Lung (tissue), 12 donors: ENCODE data around the gene PCDHB13. TPM values are rescaled to one million over a fixed set of nuclear protein-coding genes. Genes with fewer than 3 reads are reported as not detected.
A peak's percentile ranks its signal among the peaks of the same experiment; 100 is the strongest.
"Not testable (repeated sequence)": the region's sequence is repeated elsewhere in the genome, so short reads cannot be mapped to it uniquely, and the experiment has no call there.

ENCODE experiments used
- ATAC-seq: fragments of 200-7000 bp; cut with Tn5 transposase; one replicate; pipeline ENCODE4 v1.9.1; 2020; ENCODE audit warnings: moderate number of reproducible peaks; ENCODE audit not compliant: insufficient read depth, low FRiP score
- DNase-seq, 3 donors: peaks; one replicate each; pipeline ENCODE4 v3.0.0-alpha.2; 2013 to 2017
- H3K27ac ChIP-seq, 2 donors: one replicate each; pipeline ENCODE4 v1.5.1; 2013; ENCODE audit warnings: mild to moderate bottlenecking in 2 of 2, moderate library complexity in 2 of 2, control low read depth in 1 of 2, inconsistent platforms in 1 of 2, low read depth in 1 of 2, low read length in 1 of 2
- H3K27me3 ChIP-seq, 3 donors: one replicate each; pipeline ENCODE4 v1.5.1; 2013; ENCODE audit warnings: low read length in 2 of 3; ENCODE audit not compliant: control insufficient read depth in 3 of 3, insufficient read depth in 3 of 3
- H3K36me3 ChIP-seq, 4 donors: one replicate each; pipeline ENCODE4 v1.5.1; 2013; ENCODE audit warnings: low read length in 4 of 4, mild to moderate bottlenecking in 1 of 4, moderate library complexity in 1 of 4; ENCODE audit not compliant: control insufficient read depth in 4 of 4, insufficient read depth in 4 of 4
- H3K4me1 ChIP-seq, 5 donors: one replicate each; pipeline ENCODE4 v1.5.1; 2013; ENCODE audit warnings: low read length in 5 of 5, mild to moderate bottlenecking in 2 of 5, moderate library complexity in 1 of 5; ENCODE audit not compliant: control insufficient read depth in 5 of 5, insufficient read depth in 5 of 5
- H3K4me3 ChIP-seq: one replicate; pipeline ENCODE4 v1.5.1; 2013; ENCODE audit warnings: mild to moderate bottlenecking, control low read depth, moderate library complexity
- H3K9ac ChIP-seq, 2 donors: one replicate each; pipeline ENCODE4 v1.5.1; 2013; ENCODE audit warnings: low read length in 2 of 2, control low read depth in 1 of 2; ENCODE audit not compliant: insufficient read depth in 1 of 2
- H3K9me3 ChIP-seq, 4 donors: one replicate each; pipeline ENCODE4 v1.5.1; 2013; ENCODE audit warnings: low read length in 3 of 4, mild to moderate bottlenecking in 1 of 4, moderate library complexity in 1 of 4; ENCODE audit not compliant: control insufficient read depth in 4 of 4, insufficient read depth in 3 of 4
- WGBS, 2 donors: extraction: QIAGEN DNeasy Blood & Tissue Kit; methylation state at CpG; one replicate each; pipeline ENCODE4 v1.1.7; 2013; 5-methylcytosine and 5-hydroxymethylcytosine counted together
- polyA plus RNA-seq, 2 donors: library from polyadenylated mRNA; stranded (reverse); fragments of 200-250 nt; gene quantifications; one replicate each; pipeline ENCODE4 v1.2.1, GENCODE V29; 2013
- total RNA-seq, 2 donors: library from RNA; depleted of rRNA in 1 of 2; stranded (reverse); fragments of >200 nt in 1 of 2; gene quantifications; one replicate each; pipeline ENCODE4 v1.2.1, GENCODE V29; 2014 to 2021
- TF ChIP-seq, protein P1 (sequence below): IDR thresholded peaks from 2 replicates; pipeline ENCODE4 v1.5.1; 2012; ENCODE audit warnings: mild to moderate bottlenecking; ENCODE audit errors: control extremely low read depth, extremely low read depth
- donor health status: control.
- donor health status: control.
- donor health status: Bipolar disorder and iron deficiency.
- donor health status: healthy.
- donor health status: DM: yes; HTN: yes; CAD: no.

The PCDHB13 gene
- total and polyA plus RNA-seq, 4 donors = 0.58 to 7.7 (median 2.0) TPM

- DNase-seq = peak; percentile 44 to 56 (median 56)
- H3K9me3 ChIP-seq = peaks cover 0 to 21% (median 11%) of the 10 kb centered on the region in 4 donors
- 7 to 9% methylated on average over 10 of the region's 10 CpGs for WGBS, 2 donors
Measured at GRCh38 chr5:141192110-141192725, 21.5 kb upstream of the PCDHB13 start, which contains the start of gene PCDHB10. Gene PCDHB10, plus strand, starts transcription at chr5:141192353. Its CDS starts 200 bp downstream, at chr5:141192553.

GRCh38 chr5:141194332-141194731 is 19.4 kb upstream of the PCDHB13 start:
- not testable (repeated sequence) for H3K27me3 ChIP-seq, H3K9ac ChIP-seq, H3K27ac ChIP-seq, H3K36me3 ChIP-seq, ATAC-seq, H3K4me3 ChIP-seq, H3K4me1 ChIP-seq, DNase-seq
- H3K9me3 ChIP-seq = peaks cover 0 to 24% (median 14%) of the 10 kb centered on the region in 4 donors
- 24 to 26% methylated on average over 3 to 33 of the region's 37 CpGs for WGBS, 2 donors

More at GRCh38 chr5:141192110-141192725, 21.5 kb upstream of the PCDHB13 start, which contains the start of gene PCDHB10:
- TF ChIP-seq, protein P1, sequence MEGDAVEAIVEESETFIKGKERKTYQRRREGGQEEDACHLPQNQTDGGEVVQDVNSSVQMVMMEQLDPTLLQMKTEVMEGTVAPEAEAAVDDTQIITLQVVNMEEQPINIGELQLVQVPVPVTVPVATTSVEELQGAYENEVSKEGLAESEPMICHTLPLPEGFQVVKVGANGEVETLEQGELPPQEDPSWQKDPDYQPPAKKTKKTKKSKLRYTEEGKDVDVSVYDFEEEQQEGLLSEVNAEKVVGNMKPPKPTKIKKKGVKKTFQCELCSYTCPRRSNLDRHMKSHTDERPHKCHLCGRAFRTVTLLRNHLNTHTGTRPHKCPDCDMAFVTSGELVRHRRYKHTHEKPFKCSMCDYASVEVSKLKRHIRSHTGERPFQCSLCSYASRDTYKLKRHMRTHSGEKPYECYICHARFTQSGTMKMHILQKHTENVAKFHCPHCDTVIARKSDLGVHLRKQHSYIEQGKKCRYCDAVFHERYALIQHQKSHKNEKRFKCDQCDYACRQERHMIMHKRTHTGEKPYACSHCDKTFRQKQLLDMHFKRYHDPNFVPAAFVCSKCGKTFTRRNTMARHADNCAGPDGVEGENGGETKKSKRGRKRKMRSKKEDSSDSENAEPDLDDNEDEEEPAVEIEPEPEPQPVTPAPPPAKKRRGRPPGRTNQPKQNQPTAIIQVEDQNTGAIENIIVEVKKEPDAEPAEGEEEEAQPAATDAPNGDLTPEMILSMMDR = no peak
- Histone ChIP-seq H3K4me1 (no peaks in the 10 kb centered on the region), H3K9ac (peak within 1 kb of the TSS in 1 of 2 donors; percentile 62), H3K36me3 (no peaks in the 10 kb centered on the region), H3K4me3 (no peak within 1 kb of the TSS), H3K27me3 (no peaks in the 10 kb centered on the region), H3K27ac (no peak within 1 kb of the TSS)
- ATAC-seq = no peak

DNA sequence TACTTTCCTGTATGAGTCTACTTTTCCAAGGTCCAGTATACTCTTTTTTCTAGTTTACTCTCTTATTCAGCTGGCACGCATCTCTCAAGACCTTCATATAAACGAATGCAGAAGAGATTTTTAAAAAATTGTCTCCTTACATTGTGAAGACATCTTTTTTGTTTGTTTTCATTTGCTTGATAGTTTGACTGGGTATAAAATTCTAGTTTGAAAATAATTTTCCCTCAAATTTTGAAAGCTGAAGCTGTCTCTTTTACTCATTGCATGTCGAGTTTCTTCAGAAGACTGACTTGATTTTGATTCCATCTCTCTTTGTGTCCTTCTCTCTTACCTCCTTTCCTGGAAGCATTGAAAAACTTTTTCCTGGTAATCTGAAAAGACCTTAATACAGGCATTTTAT is 17.4 kb upstream of the PCDHB13 start:
- Histone ChIP-seq H3K4me1 (peaks cover 0 to 1% (median 0%) of the 10 kb centered on the region in 5 donors), H3K9ac (no peak overlapping the region), H3K27me3 (no peaks in the 10 kb centered on the region), H3K36me3 (no peaks in the 10 kb centered on the region), H3K9me3 (peaks cover 0 to 31% (median 21%) of the 10 kb centered on the region in 4 donors), H3K4me3 (no peak overlapping the region), H3K27ac (no peak overlapping the region)
- ATAC-seq = no peak
- 39 to 41% methylated on average over 3 of the region's 3 CpGs for WGBS, 2 donors
- TF ChIP-seq, protein P1 = no peak
- no peak for DNase-seq

DNA sequence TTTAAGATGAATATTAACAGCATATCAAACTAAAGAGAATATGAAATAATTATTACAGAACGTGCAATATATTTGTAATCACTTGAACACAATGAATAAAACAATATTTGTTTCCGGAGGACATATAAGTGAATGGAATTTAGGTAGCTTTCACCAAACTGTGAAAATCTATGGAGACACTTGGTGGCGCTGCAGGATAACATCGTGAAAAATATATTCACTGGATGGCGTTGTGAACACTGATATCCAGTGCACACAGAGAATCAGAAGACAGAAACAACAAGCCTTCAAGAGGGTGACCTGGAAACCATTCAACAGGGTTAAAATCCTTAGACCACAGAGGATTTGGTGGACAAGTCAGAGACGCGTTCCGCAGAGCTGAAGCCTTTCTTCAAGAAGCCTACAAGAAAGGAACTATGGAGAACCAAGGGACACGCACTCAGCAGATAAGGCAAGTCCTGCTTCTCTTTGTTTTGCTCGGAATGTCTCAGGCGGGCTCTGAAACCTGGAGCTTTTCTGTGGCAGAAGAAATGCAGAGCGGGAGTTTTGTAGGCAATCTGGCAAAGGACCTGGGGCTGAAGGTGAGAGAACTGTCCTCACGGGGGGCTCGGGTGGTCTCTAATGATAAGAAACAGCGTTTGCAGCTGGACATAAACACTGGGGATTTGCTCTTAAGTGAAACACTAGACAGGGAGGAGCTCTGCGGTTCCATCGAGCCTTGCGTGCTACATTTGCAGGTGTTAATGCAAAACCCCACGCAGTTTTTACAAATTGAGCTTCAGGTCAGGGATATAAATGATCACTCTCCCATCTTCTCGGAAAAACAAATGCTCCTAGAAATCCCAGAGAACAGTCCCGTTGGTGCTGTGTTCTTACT is 14.1 kb upstream of the PCDHB13 start, which contains the start of gene PCDHB11:
Gene PCDHB11 (plus strand): TSS at position 269 of the 877 bp plus-strand sequence. CDS start 148 bp downstream, at position 417.
- DNase-seq = peak in 2 of 3 donors; percentile 38 to 52
- Histone ChIP-seq H3K4me3 (peak within 1 kb of the TSS; percentile 22), H3K9me3 (peaks cover 0 to 31% (median 21%) of the 10 kb centered on the region in 4 donors), H3K4me1 (peaks cover 0 to 1% (median 0%) of the 10 kb centered on the region in 5 donors), H3K27me3 (no peaks in the 10 kb centered on the region), H3K27ac (no peak within 1 kb of the TSS), H3K9ac (peak within 1 kb of the TSS in 1 of 2 donors; percentile 17), H3K36me3 (no peaks in the 10 kb centered on the region)
- 28 to 39% methylated on average over 21 of the region's 21 CpGs for WGBS, 2 donors
- ATAC-seq = no peak
- TF ChIP-seq, protein P1 = no peak

- H3K9me3 ChIP-seq = peaks cover 0 to 32% (median 19%) of the 10 kb centered on the region in 4 donors
- not testable (repeated sequence) for DNase-seq, ATAC-seq, H3K27ac ChIP-seq, H3K4me3 ChIP-seq, H3K9ac ChIP-seq, H3K4me1 ChIP-seq, H3K27me3 ChIP-seq, H3K36me3 ChIP-seq
- 28 to 29% methylated on average over 22 to 27 of the region's 38 CpGs for WGBS, 2 donors
Measured at GRCh38 chr5:141201126-141201525, 12.6 kb upstream of the PCDHB13 start.
